Measurements from ENCODE around the gene RFX6. TPM values are rescaled to one million over a fixed set of nuclear protein-coding genes. Genes with fewer than 3 reads are reported as not detected.

Gene RFX6
- total and polyA plus RNA-seq, 2 experiments from 2014 or later: not detected

DNA sequence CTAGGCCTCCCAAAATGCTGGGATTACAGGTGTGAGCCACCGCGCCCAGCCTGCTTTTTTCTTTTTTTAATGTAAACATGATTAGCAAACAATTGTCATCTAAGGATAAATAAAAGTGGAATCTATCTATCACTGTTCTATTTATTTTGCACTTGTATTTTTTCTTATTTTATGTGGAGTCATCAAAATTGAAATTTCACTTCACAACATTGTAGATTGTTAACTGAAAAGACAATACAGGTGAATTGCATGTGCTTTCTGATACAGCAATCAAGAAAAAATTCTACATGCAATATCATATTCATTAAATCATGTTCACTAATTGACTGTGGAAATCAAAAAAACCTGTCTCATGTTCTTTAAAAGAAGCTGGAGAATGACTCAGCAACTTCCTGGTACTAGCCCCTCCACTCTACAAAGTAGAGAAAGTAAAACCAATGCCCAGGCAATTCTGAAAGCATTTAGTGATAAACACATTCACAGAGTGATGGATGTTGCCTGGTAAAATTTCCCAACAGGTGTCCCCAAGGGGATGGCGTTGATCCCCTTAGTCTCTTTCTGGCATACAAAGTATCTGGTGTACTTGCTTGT is 10.7 kb upstream of the RFX6 start:
- Histone ChIP-seq H3K27me3 (no peaks in the 10 kb centered on the region), H3K4me1 (ENCODE audit: low read depth) (no peaks in the 10 kb centered on the region), H3K27ac (no peak overlapping the region), H3K9me3 (ENCODE audit: low read depth) (no peaks in the 10 kb centered on the region), H3K4me3 (no peak overlapping the region), H3K36me3 (no peaks in the 10 kb centered on the region)
- TF ChIP-seq, protein P1, sequence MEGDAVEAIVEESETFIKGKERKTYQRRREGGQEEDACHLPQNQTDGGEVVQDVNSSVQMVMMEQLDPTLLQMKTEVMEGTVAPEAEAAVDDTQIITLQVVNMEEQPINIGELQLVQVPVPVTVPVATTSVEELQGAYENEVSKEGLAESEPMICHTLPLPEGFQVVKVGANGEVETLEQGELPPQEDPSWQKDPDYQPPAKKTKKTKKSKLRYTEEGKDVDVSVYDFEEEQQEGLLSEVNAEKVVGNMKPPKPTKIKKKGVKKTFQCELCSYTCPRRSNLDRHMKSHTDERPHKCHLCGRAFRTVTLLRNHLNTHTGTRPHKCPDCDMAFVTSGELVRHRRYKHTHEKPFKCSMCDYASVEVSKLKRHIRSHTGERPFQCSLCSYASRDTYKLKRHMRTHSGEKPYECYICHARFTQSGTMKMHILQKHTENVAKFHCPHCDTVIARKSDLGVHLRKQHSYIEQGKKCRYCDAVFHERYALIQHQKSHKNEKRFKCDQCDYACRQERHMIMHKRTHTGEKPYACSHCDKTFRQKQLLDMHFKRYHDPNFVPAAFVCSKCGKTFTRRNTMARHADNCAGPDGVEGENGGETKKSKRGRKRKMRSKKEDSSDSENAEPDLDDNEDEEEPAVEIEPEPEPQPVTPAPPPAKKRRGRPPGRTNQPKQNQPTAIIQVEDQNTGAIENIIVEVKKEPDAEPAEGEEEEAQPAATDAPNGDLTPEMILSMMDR (IDR thresholded peaks at IDR 0.05; ENCODE audit: low read depth, low read length): no peak
- DNase-seq (ENCODE audit: low read depth in 1 of 2, low spot score in 1 of 2): no peak

DNA sequence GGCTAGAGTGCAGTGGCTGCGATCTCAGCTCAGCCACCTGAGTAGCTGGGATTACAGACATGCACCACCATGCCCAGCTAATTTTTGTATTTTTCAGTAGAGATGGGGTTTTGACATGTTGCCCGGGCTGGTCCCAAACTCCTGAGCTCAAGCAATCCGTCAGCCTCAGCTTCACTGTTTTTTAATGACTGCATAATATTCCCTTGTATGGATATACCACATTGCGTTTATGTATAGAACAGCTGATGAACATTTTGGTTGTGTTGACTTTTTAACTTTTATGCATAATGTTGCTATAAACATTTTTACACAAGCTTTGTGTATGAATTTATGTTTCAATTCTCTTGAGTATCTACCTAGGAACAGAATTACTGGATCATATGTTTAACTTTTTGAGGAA is 4.3 kb upstream of the RFX6 start:
- H3K27ac ChIP-seq: no peak overlapping the region
- no peak overlapping the region for H3K4me3 ChIP-seq
- H3K9me3 ChIP-seq (ENCODE audit: low read depth): no peaks in the 10 kb centered on the region
- TF ChIP-seq, protein P1 (IDR thresholded peaks at IDR 0.05; ENCODE audit: low read depth, low read length): no peak
- H3K4me1 ChIP-seq (ENCODE audit: low read depth): no peaks in the 10 kb centered on the region
- H3K36me3 ChIP-seq: no peaks in the 10 kb centered on the region
- H3K27me3 ChIP-seq: peaks cover 51% of the 10 kb centered on the region
- DNase-seq (ENCODE audit: low read depth in 1 of 2, low spot score in 1 of 2): no peak

DNA sequence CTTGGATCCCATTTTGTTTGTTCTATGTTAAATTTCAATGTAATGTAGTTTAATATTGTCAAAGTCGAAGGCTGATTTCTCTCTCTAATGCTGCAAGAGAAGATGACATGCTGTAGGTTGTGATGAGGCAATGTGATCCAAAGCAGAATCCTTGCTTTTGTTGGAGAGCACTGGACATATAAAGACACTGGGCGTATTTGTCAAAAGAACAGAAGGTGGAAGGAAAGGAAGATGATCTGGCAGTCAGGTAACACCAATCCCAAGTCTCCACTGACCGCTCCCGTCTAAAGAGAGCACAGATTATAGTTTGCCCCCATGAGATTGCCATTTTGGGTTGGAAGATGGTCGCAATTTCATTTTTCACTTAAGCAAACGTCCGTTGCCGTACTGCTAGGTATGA is 935 bp upstream of the RFX6 start:
- H3K4me3 ChIP-seq: no peak overlapping the region
- no peak overlapping the region for H3K27ac ChIP-seq
- H3K27me3 ChIP-seq: peaks cover 85% of the 10 kb centered on the region
- H3K9me3 ChIP-seq (ENCODE audit: low read depth): no peaks in the 10 kb centered on the region
- no peaks in the 10 kb centered on the region for H3K4me1 ChIP-seq (ENCODE audit: low read depth)
- DNase-seq (ENCODE audit: low read depth in 1 of 2, low spot score in 1 of 2): no peak
- no peaks in the 10 kb centered on the region for H3K36me3 ChIP-seq
- TF ChIP-seq, protein P1 (IDR thresholded peaks at IDR 0.05; ENCODE audit: low read depth, low read length): no peak

DNA sequence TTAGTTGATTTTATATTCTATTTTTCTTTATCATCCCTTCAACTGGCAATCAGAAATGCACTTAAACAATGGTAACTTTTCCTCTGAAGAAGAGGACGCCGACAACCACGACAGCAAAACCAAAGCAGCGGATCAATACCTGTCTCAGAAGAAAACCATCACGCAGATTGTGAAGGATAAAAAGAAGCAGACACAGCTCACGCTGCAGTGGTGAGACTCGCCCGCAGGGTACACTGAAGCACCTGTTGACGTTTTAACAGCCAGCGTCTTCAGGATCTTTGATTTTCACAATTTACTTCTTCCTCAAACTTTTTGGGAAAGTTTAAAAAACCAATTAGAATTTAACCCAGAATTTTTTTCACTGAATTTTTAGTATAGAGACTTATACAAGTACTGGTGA is 701 bp downstream of the RFX6 start:
- H3K4me1 ChIP-seq (ENCODE audit: low read depth): no peaks in the 10 kb centered on the region
- peaks cover 84% of the 10 kb centered on the region for H3K27me3 ChIP-seq
- H3K9me3 ChIP-seq (ENCODE audit: low read depth): no peaks in the 10 kb centered on the region
- H3K36me3 ChIP-seq: no peaks in the 10 kb centered on the region
- TF ChIP-seq, protein P1 (IDR thresholded peaks at IDR 0.05; ENCODE audit: low read depth, low read length): no peak
- H3K4me3 ChIP-seq: peak overlapping the region; percentile 36
- H3K27ac ChIP-seq: no peak overlapping the region
- DNase-seq (ENCODE audit: low read depth in 1 of 2, low spot score in 1 of 2): no peak

DNA sequence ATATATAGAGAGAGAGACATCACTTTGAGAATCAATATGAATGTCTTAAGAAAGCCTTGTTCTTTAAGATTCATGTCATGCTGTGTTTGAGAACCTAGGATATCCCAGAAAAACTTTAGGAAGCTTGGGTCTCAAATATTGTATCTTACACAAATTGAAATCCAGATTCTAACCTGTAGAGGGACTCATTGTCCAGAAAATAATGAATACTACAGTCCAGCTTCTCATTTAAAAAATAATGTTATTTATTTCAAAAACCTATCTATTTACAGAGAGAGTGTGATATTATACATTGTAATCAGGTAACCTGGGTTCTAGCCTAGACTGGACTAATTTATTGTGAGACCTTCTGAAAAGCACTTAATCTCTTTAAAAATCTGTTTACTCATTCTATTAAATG is 4.2 kb downstream of the RFX6 start:
- no peaks in the 10 kb centered on the region for H3K36me3 ChIP-seq
- no peak overlapping the region for H3K27ac ChIP-seq
- H3K4me3 ChIP-seq: no peak overlapping the region
- H3K27me3 ChIP-seq: peaks cover 49% of the 10 kb centered on the region
- DNase-seq (ENCODE audit: low read depth in 1 of 2, low spot score in 1 of 2): no peak
- H3K9me3 ChIP-seq (ENCODE audit: low read depth): no peaks in the 10 kb centered on the region
- TF ChIP-seq, protein P1 (IDR thresholded peaks at IDR 0.05; ENCODE audit: low read depth, low read length): no peak
- H3K4me1 ChIP-seq (ENCODE audit: low read depth): no peaks in the 10 kb centered on the region

Data from cardiac muscle cell (in vitro differentiated cells and primary cell).